GM12892 (cell line): ENCODE measurements around the gene ZDHHC5.

Source experiments
- POLR2A ChIP-seq: IDR thresholded peaks from 2 replicates; pipeline ENCODE4 v1.6.1; 2011; ENCODE audit warnings: low read depth, low read length, control low read depth
- POLR2AphosphoS5 ChIP-seq: IDR thresholded peaks from 2 replicates; pipeline ENCODE4 v1.6.1; 2011; ENCODE audit warnings: low read depth, low read length, control low read depth
- TAF1 ChIP-seq: IDR thresholded peaks from 2 replicates; pipeline ENCODE4 v1.6.1; 2011; ENCODE audit warnings: low read depth, mild to moderate bottlenecking, control low read depth, low read length, borderline replicate concordance

GRCh38 chr11:57712256-57713150 lies 44.6 kb downstream of the ZDHHC5 start, which contains the start of gene TMX2:
- TF ChIP-seq POLR2AphosphoS5, result peak; percentile 73
- TF ChIP-seq POLR2A, result peak; percentile 77
- peak; percentile 46; the same call in 1 of the 2 replicates for TF ChIP-seq TAF1
